WTC11 (cell line): ENCODE data around the gene SMYD4. TPM values are rescaled to one million over a fixed set of nuclear protein-coding genes. Genes with fewer than 3 reads are reported as not detected.

ENCODE experiments used
- ATAC-seq: fragments of 200-7000 bp; cut with Tn5 transposase; 2 replicates; pipeline ENCODE4 v1.10.0; 2021; ENCODE audit warnings: mild to moderate bottlenecking, moderate library complexity
- CTCF ChIA-PET: fragments of 300-600 bp; sonication (Branson Sonifier 250); formaldehyde crosslinking; loops from one replicate; lab custom pipeline; 2021; ENCODE audit warnings: antibody characterized with exemption; lab: Charles Lee
- POLR2A ChIA-PET: fragments of 350-600 bp; sonication (Branson Sonifier 250); formaldehyde crosslinking; loops from one replicate; lab custom pipeline; 2021; ENCODE audit warnings: antibody characterized with exemption; lab: Charles Lee
- DNase-seq: peaks from one replicate; pipeline ENCODE4 v3.0.0; 2021; ENCODE audit warnings: low spot score
- H3K27ac Mint-ChIP-seq: 2 replicates; pipeline ENCODE4 v1.8.0; 2021; ENCODE audit warnings: mixed read lengths
- H3K27me3 Mint-ChIP-seq: 2 replicates; pipeline ENCODE4 v1.8.0; 2021; ENCODE audit warnings: low read depth, mild to moderate bottlenecking, moderate library complexity, mixed read lengths
- H3K36me3 Mint-ChIP-seq: 2 replicates; pipeline ENCODE4 v1.8.0; 2021; ENCODE audit warnings: mixed read lengths
- H3K4me1 Mint-ChIP-seq: 2 replicates; pipeline ENCODE4 v1.8.0; 2022; ENCODE audit warnings: mixed read lengths
- H3K4me3 Mint-ChIP-seq: 2 replicates; pipeline ENCODE4 v1.8.0; 2021; ENCODE audit warnings: mild to moderate bottlenecking, moderate library complexity, mixed read lengths
- H3K9me3 Mint-ChIP-seq: 2 replicates; pipeline ENCODE4 v1.8.0; 2021; ENCODE audit warnings: mixed read lengths
- CBFB ChIP-seq: sonication (generic); formaldehyde crosslinking; IDR thresholded peaks from 2 replicates; pipeline ENCODE4 v1.8.1; 2022; ENCODE audit warnings: mild to moderate bottlenecking, low read depth, missing genetic modification reagents
- E2F4 ChIP-seq: sonication (generic); formaldehyde crosslinking; IDR thresholded peaks from 2 replicates; pipeline ENCODE4 v1.8.1; 2022; ENCODE audit warnings: low read depth, mild to moderate bottlenecking, moderate library complexity, missing genetic modification reagents, borderline replicate concordance
- E2F5 ChIP-seq: sonication (generic); formaldehyde crosslinking; IDR thresholded peaks from 2 replicates; pipeline ENCODE4 v1.8.1; 2022; ENCODE audit warnings: mild to moderate bottlenecking, moderate library complexity, missing genetic modification reagents
- ETV6 ChIP-seq: sonication (generic); formaldehyde crosslinking; IDR thresholded peaks from 2 replicates; pipeline ENCODE4 v1.8.1; 2022; ENCODE audit warnings: mild to moderate bottlenecking, missing genetic modification reagents
- FOXJ3 ChIP-seq: sonication (generic); formaldehyde crosslinking; IDR thresholded peaks from 2 replicates; pipeline ENCODE4 v1.9.0; 2021; ENCODE audit warnings: missing genetic modification reagents, mild to moderate bottlenecking, borderline replicate concordance
- GABPB1 ChIP-seq: sonication (generic); formaldehyde crosslinking; IDR thresholded peaks from 2 replicates; pipeline ENCODE4 v1.8.1; 2023; ENCODE audit warnings: mild to moderate bottlenecking, missing genetic modification reagents
- GRHL2 ChIP-seq: fragments of 250-450 bp; sonication (Bioruptor Pico); IDR thresholded peaks from 2 replicates; pipeline ENCODE4 v1.8.0; 2022; ENCODE audit warnings: mild to moderate bottlenecking, moderate library complexity; ENCODE audit not compliant: insufficient replicate concordance, severe bottlenecking
- GTF2I ChIP-seq: fragments of 250-450 bp; sonication (Bioruptor Pico); conservative IDR thresholded peaks from 2 replicates; pipeline ENCODE4 v1.4.0; 2021; ENCODE audit warnings: mild to moderate bottlenecking
- MAX ChIP-seq: sonication (generic); formaldehyde crosslinking; IDR thresholded peaks from 2 replicates; pipeline ENCODE4 v1.8.0; 2022; ENCODE audit warnings: mild to moderate bottlenecking, missing genetic modification reagents
- NR2C2 ChIP-seq: sonication (generic); formaldehyde crosslinking; IDR thresholded peaks from 2 replicates; pipeline ENCODE4 v1.8.0; 2022; ENCODE audit warnings: mild to moderate bottlenecking, missing genetic modification reagents
- PREB ChIP-seq: sonication (generic); formaldehyde crosslinking; IDR thresholded peaks from 2 replicates; pipeline ENCODE4 v1.8.1; 2022; ENCODE audit warnings: mild to moderate bottlenecking, missing genetic modification reagents, moderate library complexity, borderline replicate concordance
- RELA ChIP-seq: sonication (generic); formaldehyde crosslinking; IDR thresholded peaks from 2 replicates; pipeline ENCODE4 v1.8.1; 2022; ENCODE audit warnings: missing genetic modification reagents, mild to moderate bottlenecking, borderline replicate concordance
- ZBTB21 ChIP-seq: sonication (generic); formaldehyde crosslinking; IDR thresholded peaks from 2 replicates; pipeline ENCODE4 v1.8.1; 2023; ENCODE audit warnings: mild to moderate bottlenecking, missing genetic modification reagents, borderline replicate concordance
- ZMAT4 ChIP-seq: fragments of 250-450 bp; sonication (Bioruptor Pico); IDR thresholded peaks from 2 replicates; pipeline ENCODE4 v1.9.0; 2021; ENCODE audit warnings: mild to moderate bottlenecking
- ZNF121 ChIP-seq: sonication (generic); formaldehyde crosslinking; IDR thresholded peaks from 2 replicates; pipeline ENCODE4 v1.8.0; 2023; ENCODE audit warnings: missing genetic modification reagents
- ZNF281 ChIP-seq: sonication (generic); formaldehyde crosslinking; IDR thresholded peaks from 2 replicates; pipeline ENCODE4 v1.8.0; 2023; ENCODE audit warnings: mild to moderate bottlenecking, missing genetic modification reagents
- ZNF317 ChIP-seq: sonication (generic); formaldehyde crosslinking; IDR thresholded peaks from 2 replicates; pipeline ENCODE4 v1.8.1; 2023; ENCODE audit warnings: low read depth, mild to moderate bottlenecking, moderate library complexity, missing genetic modification reagents, borderline replicate concordance
- ZNF396 ChIP-seq: fragments of 250-450 bp; sonication (Bioruptor Pico); IDR thresholded peaks from 2 replicates; pipeline ENCODE4 v1.8.0; 2021; ENCODE audit warnings: mild to moderate bottlenecking, moderate library complexity, borderline replicate concordance
- ZNF423 ChIP-seq: fragments of 250-450 bp; sonication (Bioruptor Pico); IDR thresholded peaks from 2 replicates; pipeline ENCODE4 v2.1.2; 2022; ENCODE audit warnings: mild to moderate bottlenecking, moderate library complexity
- ZNF671 ChIP-seq: fragments of 250-450 bp; sonication (Bioruptor Pico); IDR thresholded peaks from 2 replicates; pipeline ENCODE4 v1.8.0; 2021; ENCODE audit warnings: mild to moderate bottlenecking
- total RNA-seq: library from RNA; stranded (reverse); gene quantifications from 3 replicates; pipeline ENCODE4 v1.2.3, GENCODE V29; 2021

SMYD4 gene
- total RNA-seq, 1 experiment from 2014 or later = 24.1 TPM

GRCh38 chr17:1754430-1755112 lies 75.1 kb downstream of the SMYD4 start:
- peaks cover 10% of the 10 kb centered on the region for H3K4me1 Mint-ChIP-seq
- ChIA-PET POLR2A (interaction anchor here (0.6 kb wide), 1 partner anchor 62 kb away, joined by 3 read pairs; no protein-coding TSS in a partner anchor), CTCF (interaction anchor here (0.6 to 1.9 kb wide), 3 partner anchors 7 to 38 kb away, joined by 3 to 8 read pairs (median 5); no protein-coding TSS in a partner anchor)
- H3K4me3 Mint-ChIP-seq = no peak overlapping the region
- ATAC-seq = no peak
- no peaks in the 10 kb centered on the region for H3K36me3 Mint-ChIP-seq
- no peaks in the 10 kb centered on the region for H3K9me3 Mint-ChIP-seq
- no peaks in the 10 kb centered on the region for H3K27me3 Mint-ChIP-seq
- DNase-seq = no peak
- H3K27ac Mint-ChIP-seq = no peak overlapping the region
- TF ChIP-seq E2F5 (CRISPR knock-in tag) (no peak), RELA (no peak), GABPB1 (CRISPR knock-in tag) (no peak), ZBTB21 (CRISPR knock-in tag) (no peak), ZNF396 (CRISPR knock-in tag) (no peak), E2F4 (CRISPR knock-in tag) (no peak), GTF2I (CRISPR knock-in tag) (no peak), GRHL2 (CRISPR knock-in tag) (no peak), ETV6 (no peak)

- POLR2A ChIA-PET = interaction anchor here (0.6 kb wide), 1 partner anchor 62 kb away, joined by 3 read pairs; no protein-coding TSS in a partner anchor
- Mint-ChIP-seq H3K27me3 (no peaks in the 10 kb centered on the region), H3K27ac (no peak overlapping the region), H3K4me1 (peaks cover 10% of the 10 kb centered on the region), H3K9me3 (no peaks in the 10 kb centered on the region), H3K36me3 (no peaks in the 10 kb centered on the region), H3K4me3 (no peak overlapping the region)
- ATAC-seq = no peak
- CTCF ChIA-PET = interaction anchor here (1.9 kb wide), 1 partner anchor 37 kb away, joined by 8 read pairs; no protein-coding TSS in a partner anchor
- TF ChIP-seq ZNF671 (CRISPR knock-in tag) (no peak), ZBTB21 (CRISPR knock-in tag) (no peak), ZMAT4 (CRISPR knock-in tag) (no peak), ZNF121 (CRISPR knock-in tag) (no peak), ZNF423 (CRISPR knock-in tag) (peak; percentile 71; the same call in 1 of the 2 replicates), ZNF317 (no peak)
- DNase-seq = no peak
Observed at GRCh38 chr17:1753767-1754429, 75.8 kb downstream of the SMYD4 start.

- no peaks in the 10 kb centered on the region for H3K27me3 Mint-ChIP-seq
- H3K27ac Mint-ChIP-seq = peak overlapping the region; percentile 36; the same call in 1 of the 2 replicates
- DNase-seq = no peak
- peak overlapping the region; percentile 36 for H3K4me3 Mint-ChIP-seq
- CTCF ChIA-PET = interaction anchor here (1.0 to 2.2 kb wide), 9 partner anchors 9 to 113 kb away, joined by 3 to 11 read pairs (median 7); partner anchors contain the start of gene SERPINF1
- no peaks in the 10 kb centered on the region for H3K9me3 Mint-ChIP-seq
- H3K36me3 Mint-ChIP-seq = no peaks in the 10 kb centered on the region
- peak; percentile 57 for ATAC-seq
- H3K4me1 Mint-ChIP-seq = peaks cover 10% of the 10 kb centered on the region
- POLR2A ChIA-PET = interaction anchor here (0.6 to 1.7 kb wide), 7 partner anchors 9 to 44 kb away, joined by 3 to 8 read pairs (median 4); partner anchors contain the start of gene SERPINF1
- TF ChIP-seq FOXJ3 = no peak
- 0 out of 2 replicates have a peak, but pooled peaks have one; percentile 22 for TF ChIP-seq NR2C2 (CRISPR knock-in tag)
- no peak for TF ChIP-seq ZMAT4 (CRISPR knock-in tag)
- no peak for TF ChIP-seq RELA
- peak; percentile 87 for TF ChIP-seq MAX (CRISPR knock-in tag)
- TF ChIP-seq ZNF281 (CRISPR knock-in tag) = peak; percentile 64; the same call in 1 of the 2 replicates
- TF ChIP-seq CBFB (CRISPR knock-in tag) = 0 out of 2 replicates have a peak, but pooled peaks have one; percentile 47
- no peak for TF ChIP-seq PREB (CRISPR knock-in tag)
Observed at GRCh38 chr17:1752425-1753262, 77.1 kb downstream of the SMYD4 start.
